Ovary (tissue), 3 donors: ENCODE data around the gene CWC27.

Experiments
- POLR2A ChIP-seq: fragments of 450-650 bp; IDR thresholded peaks from one replicate; pipeline ENCODE4 v1.6.1; 2017; ENCODE audit warnings: antibody characterized with exemption, mild to moderate bottlenecking, moderate library complexity
- TF ChIP-seq, protein P1 (sequence below), 3 donors: fragments of 450-650 bp in 2 of 3; fragments of 200-600 bp in 1 of 3; IDR thresholded peaks; one replicate each; pipeline versions ENCODE4 v1.5.1 to v1.8.0; 2016 to 2022; ENCODE audit warnings: antibody characterized with exemption in 3 of 3, mild to moderate bottlenecking in 1 of 3
- donor health status: DM: no; HTN: no; CAD: no.

DNA sequence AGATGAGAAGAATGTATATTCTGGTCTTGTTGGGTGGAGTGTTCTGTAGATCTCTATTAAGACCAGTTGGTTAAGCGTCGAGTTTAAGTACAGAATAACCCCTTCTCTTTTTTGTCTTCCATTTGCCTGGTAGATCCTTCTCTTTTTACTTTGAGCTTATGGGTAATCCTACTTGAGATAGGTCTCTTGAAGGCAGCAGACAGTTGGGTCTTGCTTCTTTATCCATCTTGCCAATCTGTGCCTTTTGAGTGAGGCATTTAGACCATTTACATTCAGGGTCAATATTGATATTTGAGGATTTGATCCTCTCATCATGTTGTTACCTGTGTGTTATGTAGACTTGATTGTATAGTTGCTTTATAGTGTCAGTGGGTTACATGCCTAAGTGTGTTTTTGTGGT lies 152.7 kb downstream of the CWC27 start:
- TF ChIP-seq, protein P1, sequence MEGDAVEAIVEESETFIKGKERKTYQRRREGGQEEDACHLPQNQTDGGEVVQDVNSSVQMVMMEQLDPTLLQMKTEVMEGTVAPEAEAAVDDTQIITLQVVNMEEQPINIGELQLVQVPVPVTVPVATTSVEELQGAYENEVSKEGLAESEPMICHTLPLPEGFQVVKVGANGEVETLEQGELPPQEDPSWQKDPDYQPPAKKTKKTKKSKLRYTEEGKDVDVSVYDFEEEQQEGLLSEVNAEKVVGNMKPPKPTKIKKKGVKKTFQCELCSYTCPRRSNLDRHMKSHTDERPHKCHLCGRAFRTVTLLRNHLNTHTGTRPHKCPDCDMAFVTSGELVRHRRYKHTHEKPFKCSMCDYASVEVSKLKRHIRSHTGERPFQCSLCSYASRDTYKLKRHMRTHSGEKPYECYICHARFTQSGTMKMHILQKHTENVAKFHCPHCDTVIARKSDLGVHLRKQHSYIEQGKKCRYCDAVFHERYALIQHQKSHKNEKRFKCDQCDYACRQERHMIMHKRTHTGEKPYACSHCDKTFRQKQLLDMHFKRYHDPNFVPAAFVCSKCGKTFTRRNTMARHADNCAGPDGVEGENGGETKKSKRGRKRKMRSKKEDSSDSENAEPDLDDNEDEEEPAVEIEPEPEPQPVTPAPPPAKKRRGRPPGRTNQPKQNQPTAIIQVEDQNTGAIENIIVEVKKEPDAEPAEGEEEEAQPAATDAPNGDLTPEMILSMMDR (IDR thresholded peaks at IDR 0.05): no peak
- TF ChIP-seq POLR2A: no peak
